DOHH2 (cell line): ENCODE results near the gene CDH2.

Source experiments
- H3F3A ChIP-seq: fragments of 200-600 bp; sonication (generic), shearing (Covaris generic); 2 replicates; pipeline ENCODE4 v1.6.0; 2016; ENCODE audit warnings: antibody characterized with exemption, mild to moderate bottlenecking; ENCODE audit not compliant: control insufficient read depth, insufficient read depth
- H3K27ac ChIP-seq: fragments of 200-600 bp; sonication (generic); 2 replicates; pipeline ENCODE4 v1.5.1; 2014; ENCODE audit warnings: low read depth, mild to moderate bottlenecking, low read length, moderate library complexity
- H3K27me3 ChIP-seq: fragments of 200-600 bp; sonication (generic); 2 replicates; pipeline ENCODE4 v1.6.1; 2014; ENCODE audit warnings: mild to moderate bottlenecking, low read length, mixed read lengths; ENCODE audit not compliant: control insufficient read depth
- H3K36me3 ChIP-seq: fragments of 200-600 bp; sonication (generic); 2 replicates; pipeline ENCODE4 v1.6.1; 2014; ENCODE audit warnings: mild to moderate bottlenecking, low read length, moderate library complexity, mixed read lengths; ENCODE audit not compliant: control insufficient read depth
- H3K4me1 ChIP-seq: fragments of 200-600 bp; sonication (generic); 2 replicates; pipeline ENCODE4 v1.6.1; 2014; ENCODE audit warnings: mild to moderate bottlenecking, low read length, mixed read lengths; ENCODE audit not compliant: control insufficient read depth
- H3K4me2 ChIP-seq: fragments of 200-600 bp; sonication (generic); 2 replicates; pipeline ENCODE4 v1.6.0; 2014; ENCODE audit warnings: mild to moderate bottlenecking, low read length, moderate library complexity
- H3K4me3 ChIP-seq: fragments of 200-600 bp; sonication (generic); 2 replicates; pipeline ENCODE4 v1.5.1; 2014; ENCODE audit warnings: mild to moderate bottlenecking, low read length, mixed read lengths
- H3K79me2 ChIP-seq: fragments of 200-600 bp; sonication (generic); 2 replicates; pipeline ENCODE4 v1.6.1; 2014; ENCODE audit warnings: mild to moderate bottlenecking, low read length, mixed read lengths; ENCODE audit not compliant: control insufficient read depth
- H3K9me2 ChIP-seq: fragments of 200-600 bp; sonication (generic); replicated peaks from 2 replicates; pipeline ENCODE4 v1.6.1; 2014; ENCODE audit warnings: mild to moderate bottlenecking, low read length, mixed read lengths; ENCODE audit not compliant: control insufficient read depth
- H3K9me3 ChIP-seq: fragments of 200-600 bp; sonication (generic); 2 replicates; pipeline ENCODE4 v1.6.1; 2014; ENCODE audit warnings: antibody characterized with exemption, low read length, mixed read lengths; ENCODE audit not compliant: control insufficient read depth, insufficient read depth
- H4K20me1 ChIP-seq: fragments of 200-600 bp; sonication (generic); 2 replicates; pipeline ENCODE4 v1.6.0; 2014; ENCODE audit warnings: low read depth, mild to moderate bottlenecking, antibody characterized with exemption, low read length, moderate library complexity; ENCODE audit not compliant: control insufficient read depth, insufficient read depth
- EZH2phosphoT487 ChIP-seq: fragments of 200-600 bp; sonication (generic); IDR thresholded peaks from 2 replicates; pipeline ENCODE4 v1.6.1; 2017; ENCODE audit warnings: borderline replicate concordance, mild to moderate bottlenecking, antibody characterized with exemption, low read length, moderate library complexity, mixed read lengths
- TF ChIP-seq, protein P1 (sequence below): fragments of 200-600 bp; sonication (generic); IDR thresholded peaks from one replicate; pipeline ENCODE4 v1.5.1; 2014; ENCODE audit warnings: antibody characterized with exemption, mild to moderate bottlenecking, low read depth, low read length; ENCODE audit not compliant: poor library complexity, severe bottlenecking

Gene CDH2

DNA sequence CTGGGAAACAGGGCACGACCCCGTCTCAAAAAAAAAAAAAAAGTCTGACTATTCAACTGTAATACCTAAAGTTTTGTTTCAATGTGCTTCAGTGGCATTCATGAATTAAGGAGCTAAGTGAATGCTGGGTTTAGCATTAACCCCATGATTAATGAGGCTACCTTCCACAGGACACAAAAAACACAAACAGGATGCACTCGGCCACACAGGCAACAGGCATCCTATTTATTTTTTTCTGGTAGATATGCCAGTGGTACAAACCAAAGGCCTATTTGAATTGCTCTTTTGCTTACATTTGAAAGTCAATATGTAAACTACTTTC is 48.3 kb downstream of the CDH2 start:
- Histone ChIP-seq H3K27ac (no peak overlapping the region), H3K4me2 (no peak overlapping the region), H3K4me1 (no peaks in the 10 kb centered on the region)

DNA sequence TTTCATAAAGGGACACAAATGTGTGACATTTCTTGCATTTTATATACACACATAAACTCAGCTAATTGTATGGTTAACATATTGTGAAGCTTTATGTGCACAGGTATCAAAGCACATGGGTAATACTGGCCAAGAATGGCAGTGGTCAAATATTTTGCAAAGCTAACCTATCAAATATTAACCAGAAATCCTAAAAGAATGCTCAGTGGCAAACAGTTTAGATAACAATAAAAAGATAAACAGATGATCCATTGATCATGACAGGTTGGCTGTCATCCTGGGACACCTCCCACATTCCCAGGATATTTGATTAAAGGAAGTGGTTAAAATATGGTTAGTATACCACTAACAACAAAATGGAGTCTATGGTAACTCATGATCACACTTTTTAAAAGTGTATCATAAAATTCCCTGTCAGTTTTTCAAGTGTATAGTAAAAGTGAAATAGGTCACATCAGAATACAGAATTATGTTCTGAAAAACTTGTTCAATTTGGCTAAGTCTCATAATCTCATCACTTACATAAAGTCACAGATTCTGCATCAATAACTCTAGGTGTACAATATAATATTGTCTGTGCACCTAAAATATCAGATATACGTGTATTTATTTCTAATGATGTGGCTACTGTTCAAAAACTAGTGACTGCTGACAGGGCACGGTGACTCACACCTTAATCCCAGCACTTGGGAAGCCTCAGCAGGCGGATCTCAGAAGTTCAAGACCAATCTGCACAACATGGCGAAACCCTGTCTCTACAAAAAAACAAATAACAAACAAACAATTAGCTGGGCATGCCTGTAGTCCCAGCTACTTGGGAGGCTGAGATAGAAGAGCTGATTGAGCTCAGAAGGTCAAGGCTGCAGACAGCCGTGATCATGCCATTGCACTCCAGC is 48.9 kb downstream of the CDH2 start:
- Histone ChIP-seq H3K9me2 (no peaks in the 10 kb centered on the region), H3K9me3 (no peaks in the 10 kb centered on the region; the same call in 1 of the 2 replicates), H3K4me2 (no peak overlapping the region), H3K27ac (no peak overlapping the region), H3K4me3 (no peak overlapping the region), H3K27me3 (no peaks in the 10 kb centered on the region), H3K36me3 (no peaks in the 10 kb centered on the region), H3K4me1 (no peaks in the 10 kb centered on the region), H3F3A (no peaks in the 10 kb centered on the region), H4K20me1 (no peaks in the 10 kb centered on the region), H3K79me2 (no peaks in the 10 kb centered on the region)
- TF ChIP-seq, protein P1, sequence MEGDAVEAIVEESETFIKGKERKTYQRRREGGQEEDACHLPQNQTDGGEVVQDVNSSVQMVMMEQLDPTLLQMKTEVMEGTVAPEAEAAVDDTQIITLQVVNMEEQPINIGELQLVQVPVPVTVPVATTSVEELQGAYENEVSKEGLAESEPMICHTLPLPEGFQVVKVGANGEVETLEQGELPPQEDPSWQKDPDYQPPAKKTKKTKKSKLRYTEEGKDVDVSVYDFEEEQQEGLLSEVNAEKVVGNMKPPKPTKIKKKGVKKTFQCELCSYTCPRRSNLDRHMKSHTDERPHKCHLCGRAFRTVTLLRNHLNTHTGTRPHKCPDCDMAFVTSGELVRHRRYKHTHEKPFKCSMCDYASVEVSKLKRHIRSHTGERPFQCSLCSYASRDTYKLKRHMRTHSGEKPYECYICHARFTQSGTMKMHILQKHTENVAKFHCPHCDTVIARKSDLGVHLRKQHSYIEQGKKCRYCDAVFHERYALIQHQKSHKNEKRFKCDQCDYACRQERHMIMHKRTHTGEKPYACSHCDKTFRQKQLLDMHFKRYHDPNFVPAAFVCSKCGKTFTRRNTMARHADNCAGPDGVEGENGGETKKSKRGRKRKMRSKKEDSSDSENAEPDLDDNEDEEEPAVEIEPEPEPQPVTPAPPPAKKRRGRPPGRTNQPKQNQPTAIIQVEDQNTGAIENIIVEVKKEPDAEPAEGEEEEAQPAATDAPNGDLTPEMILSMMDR, result no peak
- no peak for TF ChIP-seq EZH2phosphoT487

More for the DNA sequence above, 48.3 kb downstream of the CDH2 start:
- Histone ChIP-seq H3K9me3 (no peaks in the 10 kb centered on the region; the same call in 1 of the 2 replicates), H3K36me3 (no peaks in the 10 kb centered on the region), H3K27me3 (no peaks in the 10 kb centered on the region), H3K79me2 (no peaks in the 10 kb centered on the region), H3F3A (no peaks in the 10 kb centered on the region), H3K9me2 (no peaks in the 10 kb centered on the region), H3K4me3 (no peak overlapping the region), H4K20me1 (no peaks in the 10 kb centered on the region)
- TF ChIP-seq EZH2phosphoT487, result no peak
- TF ChIP-seq, protein P1, result no peak

DNA sequence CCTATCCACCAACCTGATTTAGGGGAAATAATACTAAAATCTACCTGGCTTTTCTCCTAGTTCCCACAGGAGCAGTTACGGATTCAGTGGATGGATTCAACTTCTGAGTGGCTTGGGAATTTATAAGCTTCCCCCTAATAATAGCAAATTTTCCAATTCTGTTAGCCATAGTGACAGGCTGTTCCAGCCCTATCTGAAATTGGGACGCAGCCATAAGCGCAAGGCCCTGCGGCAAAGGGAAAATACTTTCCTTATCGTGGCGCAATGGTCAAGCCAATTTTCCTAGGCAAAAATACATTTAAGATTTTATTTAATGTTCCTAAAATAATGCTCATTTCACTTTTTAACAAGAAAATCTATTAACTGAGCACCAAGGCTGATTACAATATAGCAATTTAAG is 49.7 kb downstream of the CDH2 start:
- Histone ChIP-seq H3K9me3 (no peaks in the 10 kb centered on the region; the same call in 1 of the 2 replicates), H3K79me2 (no peaks in the 10 kb centered on the region), H3K4me3 (no peak overlapping the region), H3K4me2 (no peak overlapping the region), H3K9me2 (no peaks in the 10 kb centered on the region), H3F3A (no peaks in the 10 kb centered on the region), H4K20me1 (no peaks in the 10 kb centered on the region), H3K27ac (no peak overlapping the region), H3K27me3 (no peaks in the 10 kb centered on the region), H3K36me3 (no peaks in the 10 kb centered on the region), H3K4me1 (no peaks in the 10 kb centered on the region)
- TF ChIP-seq, protein P1, result no peak
- TF ChIP-seq EZH2phosphoT487, result no peak
